Spleen (tissue), 11 donors: ENCODE results near the gene TNKS1BP1. TPM values are rescaled to one million over a fixed set of nuclear protein-coding genes. Genes with fewer than 3 reads are reported as not detected.

ENCODE experiments used
- DNase-seq: peaks from one replicate; pipeline ENCODE4 v3.0.0-alpha.2; 2020
- H3K27ac ChIP-seq, 8 donors: fragments of 200-600 bp; sonication (generic) in 7 of 8; 1 replicate in 4 of 8; 2 replicates in 4 of 8; pipeline versions ENCODE4 v1.5.0 to v1.8.0; 2016 to 2021; ENCODE audit warnings: inconsistent platforms in 4 of 8, mild to moderate bottlenecking in 4 of 8, moderate library complexity in 1 of 8
- H3K27me3 ChIP-seq, 7 donors: fragments of 200-600 bp; sonication (generic) in 6 of 7; replicated peaks in 1 of 7; 1 replicate in 4 of 7; 2 replicates in 3 of 7; pipeline versions ENCODE4 v1.5.0 to v1.8.0; 2016 to 2021; ENCODE audit warnings: inconsistent platforms in 3 of 7, mild to moderate bottlenecking in 1 of 7
- H3K36me3 ChIP-seq, 6 donors: fragments of 200-600 bp; sonication (generic) in 5 of 6; 1 replicate in 4 of 6; 2 replicates in 2 of 6; pipeline versions ENCODE4 v1.5.0 to v1.8.0; 2016 to 2021; ENCODE audit warnings: inconsistent platforms in 2 of 6
- H3K4me1 ChIP-seq, 6 donors: fragments of 200-600 bp; sonication (generic) in 5 of 6; 1 replicate in 3 of 6; 2 replicates in 3 of 6; pipeline versions ENCODE4 v1.5.0 to v1.8.0; 2016 to 2021; ENCODE audit warnings: inconsistent platforms in 3 of 6
- H3K4me3 ChIP-seq, 8 donors: fragments of 200-600 bp; sonication (generic) in 7 of 8; 1 replicate in 4 of 8; 2 replicates in 4 of 8; pipeline versions ENCODE4 v1.5.0 to v1.8.0; 2016 to 2021; ENCODE audit warnings: inconsistent platforms in 4 of 8, mild to moderate bottlenecking in 4 of 8, moderate library complexity in 2 of 8
- H3K9me3 ChIP-seq, 8 donors: fragments of 200-600 bp; sonication (generic) in 7 of 8; 1 replicate in 4 of 8; 2 replicates in 4 of 8; pipeline versions ENCODE4 v1.5.0 to v1.8.0; 2016 to 2021; ENCODE audit warnings: inconsistent platforms in 4 of 8
- POLR2A ChIP-seq, 3 donors: fragments of 450-650 bp; IDR thresholded peaks; one replicate each; pipeline ENCODE4 v1.5.1; 2017; ENCODE audit warnings: antibody characterized with exemption in 3 of 3, mild to moderate bottlenecking in 1 of 3
- POLR2AphosphoS5 ChIP-seq, 3 donors: sonication (generic); formaldehyde crosslinking; IDR thresholded peaks; one replicate each; pipeline ENCODE4 v1.5.1; 2017; ENCODE audit warnings: antibody characterized with exemption in 3 of 3
- WGBS, 5 donors: extraction: QIAGEN DNeasy Blood & Tissue Kit in 3 of 5; methylation state at CpG; one replicate each; pipeline versions ENCODE4 v1.1.5 to v1.1.7; 2013 to 2018; 5-methylcytosine and 5-hydroxymethylcytosine counted together
- intact Hi-C: fragments of 100-400 bp; cut with DNase I; formaldehyde crosslinking; loops from one replicate; pipeline ENCODE4 v1.15.0; 2023; ENCODE audit warnings: low total_unique reads
- polyA plus RNA-seq, 3 donors: library from polyadenylated mRNA; stranded (reverse); fragments of 200-250 nt; gene quantifications; one replicate each; pipeline ENCODE4 v1.2.1, GENCODE V29; 2013
- total RNA-seq, 7 donors: library from RNA; depleted of rRNA in 3 of 7; stranded (reverse); fragments of >200 nt in 3 of 7; fragmentation: NEBNext Ultra II Directional in 4 of 7; extraction: Animal tissue kit (Norgen Biotek cat#: 25700) in 4 of 7; gene quantifications; one replicate each; pipeline versions ENCODE4 v1.1.0 to v1.2.1, GENCODE V29; 2016 to 2021
- TF ChIP-seq, protein P1 (sequence below), 11 experiments: fragments of 200-600 bp in 7 of 11; fragments of 450-650 bp in 4 of 11; sonication (generic) in 4 of 11; IDR thresholded peaks in 8 of 11; conservative IDR thresholded peaks in 3 of 11; 1 replicate in 7 of 11; 2 replicates in 4 of 11; pipeline versions ENCODE4 v1.4.0 to v1.8.0; 2016 to 2021; ENCODE audit warnings: antibody characterized with exemption in 11 of 11, inconsistent platforms in 4 of 11, mild to moderate bottlenecking in 1 of 11
- donor health status: healthy with polysubstance abuse.
- donor health status: DM: no; HTN: no; CAD: no; lungs with moderate emphysema.
- donor health status: DM: no; HTN: no; CAD: no.
- donor health status: Bipolar disorder and iron deficiency.
- donor health status: healthy.
- donor health status: DM: no; HTN: no; CAD: no.
- donor health status: DM: yes; HTN: yes; CAD: no.

Gene TNKS1BP1
- total and polyA plus RNA-seq, 10 donors = 19.8 to 126 (median 48.2) TPM

DNA sequence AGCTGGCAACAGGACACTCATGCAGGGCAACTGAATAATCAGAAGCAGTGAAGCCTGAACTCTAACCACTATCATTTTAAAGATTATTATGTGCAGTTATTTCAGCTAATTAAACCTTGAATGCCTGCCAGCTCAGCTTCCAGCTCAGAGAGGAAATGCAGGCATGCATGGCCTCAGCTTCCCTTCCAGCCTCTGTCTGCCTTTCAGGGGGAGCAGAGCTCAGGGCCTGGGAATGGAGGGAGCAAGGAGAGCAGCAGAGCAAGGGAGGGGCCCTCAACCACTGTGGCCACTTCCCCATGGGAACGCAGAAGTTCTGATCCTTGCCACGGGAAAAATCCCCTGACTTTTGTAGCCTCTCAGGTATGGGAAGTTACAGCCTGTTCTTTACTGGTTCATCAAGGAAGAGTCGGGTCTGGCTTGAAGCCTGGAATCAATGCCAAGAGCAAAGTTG lies 55.2 kb downstream of the TNKS1BP1 start:
- Histone ChIP-seq H3K36me3 (no peaks in the 10 kb centered on the region), H3K4me1 (peaks cover 0 to 21% (median 11%) of the 10 kb centered on the region in 6 donors), H3K27me3 (no peaks in the 10 kb centered on the region), H3K4me3 (no peak overlapping the region), H3K27ac (peak overlapping the region in 7 of 8 donors; percentile 11 to 63 (median 52)), H3K9me3 (peaks cover 0 to 46% (median 21%) of the 10 kb centered on the region in 8 donors)
- peak; percentile 78 for DNase-seq
- 19 to 32% (median 24%) methylated on average over 3 of the region's 3 CpGs for WGBS, 5 donors
- TF ChIP-seq POLR2A (IDR thresholded peaks at IDR 0.05) (no peak), POLR2AphosphoS5 (IDR thresholded peaks at IDR 0.05) (peak; percentile 20 to 69 (median 67))
- TF ChIP-seq, protein P1, sequence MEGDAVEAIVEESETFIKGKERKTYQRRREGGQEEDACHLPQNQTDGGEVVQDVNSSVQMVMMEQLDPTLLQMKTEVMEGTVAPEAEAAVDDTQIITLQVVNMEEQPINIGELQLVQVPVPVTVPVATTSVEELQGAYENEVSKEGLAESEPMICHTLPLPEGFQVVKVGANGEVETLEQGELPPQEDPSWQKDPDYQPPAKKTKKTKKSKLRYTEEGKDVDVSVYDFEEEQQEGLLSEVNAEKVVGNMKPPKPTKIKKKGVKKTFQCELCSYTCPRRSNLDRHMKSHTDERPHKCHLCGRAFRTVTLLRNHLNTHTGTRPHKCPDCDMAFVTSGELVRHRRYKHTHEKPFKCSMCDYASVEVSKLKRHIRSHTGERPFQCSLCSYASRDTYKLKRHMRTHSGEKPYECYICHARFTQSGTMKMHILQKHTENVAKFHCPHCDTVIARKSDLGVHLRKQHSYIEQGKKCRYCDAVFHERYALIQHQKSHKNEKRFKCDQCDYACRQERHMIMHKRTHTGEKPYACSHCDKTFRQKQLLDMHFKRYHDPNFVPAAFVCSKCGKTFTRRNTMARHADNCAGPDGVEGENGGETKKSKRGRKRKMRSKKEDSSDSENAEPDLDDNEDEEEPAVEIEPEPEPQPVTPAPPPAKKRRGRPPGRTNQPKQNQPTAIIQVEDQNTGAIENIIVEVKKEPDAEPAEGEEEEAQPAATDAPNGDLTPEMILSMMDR (IDR thresholded peaks at IDR 0.05 in 8 of 11, conservative IDR thresholded peaks at IDR 0.05 in 3 of 11) = no peak
- intact Hi-C loops = no loop called here

DNA sequence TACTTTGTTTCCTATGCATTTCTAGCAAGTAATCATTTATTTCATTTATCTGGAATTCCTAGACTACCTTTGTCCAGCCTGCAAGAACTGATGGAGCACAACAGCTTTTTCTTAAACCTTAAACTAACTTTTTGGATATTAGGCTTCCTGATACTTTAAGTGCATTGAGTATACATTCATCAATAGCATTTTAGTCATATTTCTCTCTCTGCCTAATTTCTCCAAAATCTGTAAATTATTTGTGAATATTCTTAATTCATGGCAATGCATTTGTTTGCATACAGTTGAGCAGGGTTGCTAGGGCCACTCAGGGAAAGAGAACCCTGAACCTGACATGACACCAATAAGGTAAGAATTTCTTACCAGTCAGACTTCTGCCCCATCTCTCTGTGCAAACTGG lies 58.6 kb downstream of the TNKS1BP1 start:
- no peak for TF ChIP-seq POLR2AphosphoS5 (IDR thresholded peaks at IDR 0.05)
- TF ChIP-seq POLR2A (IDR thresholded peaks at IDR 0.05) = no peak
- TF ChIP-seq, protein P1 (IDR thresholded peaks at IDR 0.05 in 8 of 11, conservative IDR thresholded peaks at IDR 0.05 in 3 of 11) = no peak
- no peak for DNase-seq
- Histone ChIP-seq H3K9me3 (peaks cover 0 to 32% (median 14%) of the 10 kb centered on the region in 8 donors), H3K4me1 (peaks cover 0 to 21% (median 11%) of the 10 kb centered on the region in 6 donors), H3K36me3 (no peaks in the 10 kb centered on the region), H3K27me3 (peaks cover 0 to 3% (median 0%) of the 10 kb centered on the region in 7 donors), H3K4me3 (no peak overlapping the region), H3K27ac (no peak overlapping the region)
- intact Hi-C loops = no loop called here

DNA sequence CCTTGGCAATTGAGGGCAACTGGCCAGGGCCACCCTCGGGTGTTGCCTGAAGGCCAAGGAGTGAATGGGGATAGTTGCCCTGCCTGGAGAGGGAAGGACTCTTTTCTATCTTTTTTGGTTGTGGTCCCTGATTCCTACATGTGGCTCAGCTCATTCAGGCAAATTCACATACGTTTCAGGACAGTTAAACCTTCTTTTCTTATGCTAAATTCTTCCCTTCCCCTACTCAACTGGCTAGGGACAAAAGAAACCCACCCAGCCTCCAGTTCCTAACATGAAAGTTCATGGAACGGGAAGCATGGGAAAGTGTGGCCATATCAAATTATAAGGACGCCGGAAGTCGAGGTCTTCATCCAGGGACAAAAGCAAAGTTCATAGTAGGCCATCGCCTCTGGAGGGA lies 61.4 kb downstream of the TNKS1BP1 start:
- no peak for DNase-seq
- Histone ChIP-seq H3K9me3 (peaks cover 0 to 34% (median 14%) of the 10 kb centered on the region in 8 donors), H3K36me3 (no peaks in the 10 kb centered on the region), H3K4me3 (no peak overlapping the region), H3K4me1 (no peaks in the 10 kb centered on the region), H3K27me3 (peaks cover 0 to 4% (median 0%) of the 10 kb centered on the region in 7 donors), H3K27ac (no peak overlapping the region)
- intact Hi-C loops = no loop called here
- WGBS, 5 donors = 82 to 88% (median 84%) methylated on average over 7 of the region's 7 CpGs
- TF ChIP-seq POLR2AphosphoS5 (IDR thresholded peaks at IDR 0.05) (no peak), POLR2A (IDR thresholded peaks at IDR 0.05) (no peak)
- TF ChIP-seq, protein P1 (IDR thresholded peaks at IDR 0.05 in 8 of 11, conservative IDR thresholded peaks at IDR 0.05 in 3 of 11) = no peak

DNA sequence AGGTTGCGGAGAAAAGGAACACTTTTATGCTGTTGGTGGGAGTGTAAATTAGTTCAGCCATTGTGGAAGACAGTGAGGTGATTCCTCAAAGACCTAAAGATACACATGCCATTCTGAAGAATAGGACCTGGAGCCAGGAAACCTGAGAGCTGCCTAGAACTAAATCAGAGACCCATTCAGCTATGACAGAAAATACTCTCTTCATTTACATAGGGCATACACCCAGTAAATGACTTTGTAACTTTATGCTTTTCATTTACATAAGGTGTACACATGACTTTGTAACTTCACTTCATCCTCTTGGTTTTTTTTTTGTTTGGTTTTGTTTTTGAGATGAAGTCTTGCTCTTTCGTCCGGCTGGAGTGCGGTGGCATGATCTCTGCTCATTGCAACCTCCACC lies 62.6 kb downstream of the TNKS1BP1 start:
- peaks cover 0 to 37% (median 17%) of the 10 kb centered on the region in 8 donors for H3K9me3 ChIP-seq
- intact Hi-C loops = no loop called here
- H3K4me1 ChIP-seq = no peaks in the 10 kb centered on the region
- no peak for TF ChIP-seq POLR2A (IDR thresholded peaks at IDR 0.05)
- TF ChIP-seq POLR2AphosphoS5 (IDR thresholded peaks at IDR 0.05) = no peak
- TF ChIP-seq, protein P1 (IDR thresholded peaks at IDR 0.05 in 8 of 11, conservative IDR thresholded peaks at IDR 0.05 in 3 of 11) = no peak
- H3K36me3 ChIP-seq = no peaks in the 10 kb centered on the region
- no peak overlapping the region for H3K27ac ChIP-seq
- WGBS, 5 donors = 67 to 72% (median 69%) methylated on average over 4 of the region's 4 CpGs
- H3K27me3 ChIP-seq = peaks cover 0 to 4% (median 0%) of the 10 kb centered on the region in 7 donors
- H3K4me3 ChIP-seq = no peak overlapping the region
- no peak for DNase-seq
